Measurements from ENCODE around the gene CASP10. TPM values are rescaled to one million over a fixed set of nuclear protein-coding genes. Genes with fewer than 3 reads are reported as not detected.

The CASP10 gene
- total and polyA plus RNA-seq, 3 donors from 2014 or later, result 2.4 to 10.4 (median 5.2) TPM

DNA sequence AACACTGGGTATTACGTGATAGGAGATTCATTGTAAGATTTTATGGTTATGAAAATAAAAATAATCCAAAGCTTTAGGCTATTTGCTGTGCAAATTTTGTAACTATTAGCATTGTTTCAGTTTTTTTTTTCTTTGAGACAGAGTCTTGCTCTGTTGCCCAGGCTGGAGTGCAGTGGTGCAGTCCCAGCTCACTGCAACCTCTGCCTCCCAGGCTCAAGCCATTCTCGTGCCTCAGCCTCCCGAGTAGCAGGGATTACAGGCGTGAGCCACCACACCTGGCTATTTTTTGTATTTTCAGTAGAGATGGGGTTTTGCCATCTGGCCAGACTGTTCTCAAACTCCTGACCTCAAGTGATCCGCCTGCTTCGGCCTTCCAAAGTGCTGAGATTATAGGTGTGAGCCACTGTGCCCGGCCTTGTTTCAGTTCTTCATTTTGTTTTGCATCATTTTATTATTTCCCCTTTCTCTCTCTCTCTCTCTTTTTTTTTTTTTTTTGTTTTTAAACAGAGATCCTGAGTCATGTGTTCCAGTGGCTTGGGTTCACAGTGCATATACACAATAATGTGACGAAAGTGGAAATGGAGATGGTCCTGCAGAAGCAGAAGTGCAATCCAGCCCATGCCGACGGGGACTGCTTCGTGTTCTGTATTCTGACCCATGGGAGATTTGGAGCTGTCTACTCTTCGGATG lies 25.8 kb downstream of the CASP10 start:
- Histone ChIP-seq H3K36me3 (ENCODE audit: low read depth, missing control alignments) (no peaks in the 10 kb centered on the region), H3K4me3 (no peak overlapping the region), H3K27ac (no peak overlapping the region), H3K4me1 (no peaks in the 10 kb centered on the region), H3K27me3 (no peaks in the 10 kb centered on the region), H3K9me3 (no peaks in the 10 kb centered on the region)
- no peak for TF ChIP-seq CTCF (IDR thresholded peaks at IDR 0.05)
- TF ChIP-seq POLR2A (IDR thresholded peaks at IDR 0.05), result no peak
- intact Hi-C loops (cut with DNase I; ENCODE audit: low total_unique reads), result no loop called here
- 88 to 93% methylated on average over 12 of the region's 12 CpGs for WGBS, 2 donors
- DNase-seq, result no peak

GRCh38 chr2:201215963-201216362 lies 33.0 kb downstream of the CASP10 start:
- Histone ChIP-seq H3K27me3 (no peaks in the 10 kb centered on the region), H3K4me1 (peaks cover 10% of the 10 kb centered on the region), H3K27ac (no peak overlapping the region), H3K36me3 (ENCODE audit: low read depth, missing control alignments) (no peaks in the 10 kb centered on the region), H3K9me3 (no peaks in the 10 kb centered on the region), H3K4me3 (no peak overlapping the region)
- intact Hi-C loops (cut with DNase I; ENCODE audit: low total_unique reads), result no loop called here
- WGBS, 2 donors, result 96 to 98% methylated on average over 4 of the region's 4 CpGs
- DNase-seq, result no peak
- no peak for TF ChIP-seq CTCF (IDR thresholded peaks at IDR 0.05)

DNA sequence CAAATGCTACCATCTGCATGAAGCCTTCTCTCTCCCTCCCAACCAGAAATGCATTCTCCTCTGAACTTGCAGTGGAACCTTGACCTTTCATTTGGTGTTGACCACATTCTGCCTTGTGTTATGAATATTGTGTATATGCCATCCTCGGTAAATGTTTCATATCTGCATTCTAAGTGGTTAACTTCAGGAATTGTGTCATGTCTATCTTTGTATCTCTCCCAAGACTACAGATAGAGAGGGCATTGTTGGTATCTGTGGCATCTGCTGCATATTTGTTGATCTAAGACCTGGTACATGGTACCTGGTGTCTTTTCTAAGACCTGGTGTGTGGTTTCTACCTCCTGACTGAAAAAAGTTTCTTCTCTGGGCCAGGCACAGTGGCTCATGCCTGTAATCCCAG lies 34.0 kb downstream of the CASP10 start:
- intact Hi-C loops (cut with DNase I; ENCODE audit: low total_unique reads), result no loop called here
- H3K27me3 ChIP-seq, result no peaks in the 10 kb centered on the region
- DNase-seq, result no peak
- peaks cover 10% of the 10 kb centered on the region for H3K4me1 ChIP-seq
- WGBS, 2 donors, result 82 to 90% methylated on average over 1 of the region's 1 CpG
- TF ChIP-seq CTCF (IDR thresholded peaks at IDR 0.05) (no peak), POLR2A (IDR thresholded peaks at IDR 0.05) (no peak)
- no peaks in the 10 kb centered on the region for H3K9me3 ChIP-seq
- no peaks in the 10 kb centered on the region for H3K36me3 ChIP-seq (ENCODE audit: low read depth, missing control alignments)
- H3K4me3 ChIP-seq, result no peak overlapping the region
- no peak overlapping the region for H3K27ac ChIP-seq

DNA sequence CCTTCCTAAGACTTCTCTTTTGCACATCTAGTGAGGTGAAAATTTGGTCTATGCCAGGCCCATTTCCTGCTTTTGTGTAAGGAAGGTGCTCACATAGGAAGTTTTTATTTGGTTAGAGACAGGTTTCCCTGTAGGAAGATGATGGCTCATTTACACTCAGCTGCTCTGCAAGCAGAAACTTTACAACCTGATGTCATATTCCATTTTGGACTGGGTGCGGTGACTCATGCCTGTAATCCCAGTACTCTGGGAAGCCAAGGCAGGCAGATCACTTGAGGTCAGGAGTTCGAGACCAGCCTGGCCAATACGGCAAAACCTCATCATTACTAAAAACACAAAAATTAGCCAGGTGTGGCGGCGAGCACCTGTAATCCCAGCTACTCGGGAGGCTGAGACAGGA lies 35.8 kb downstream of the CASP10 start:
- Histone ChIP-seq H3K27me3 (no peaks in the 10 kb centered on the region), H3K36me3 (ENCODE audit: low read depth, missing control alignments) (no peaks in the 10 kb centered on the region), H3K9me3 (no peaks in the 10 kb centered on the region), H3K4me3 (no peak overlapping the region), H3K27ac (no peak overlapping the region), H3K4me1 (peaks cover 14% of the 10 kb centered on the region)
- TF ChIP-seq CTCF (IDR thresholded peaks at IDR 0.05) (no peak), POLR2A (IDR thresholded peaks at IDR 0.05) (no peak)
- no peak for DNase-seq
- intact Hi-C loops (cut with DNase I; ENCODE audit: low total_unique reads), result no loop called here
- WGBS, 2 donors, result 97 to 99% methylated on average over 6 of the region's 6 CpGs
